ENCODE results near the gene YBX2. TPM values are rescaled to one million over a fixed set of nuclear protein-coding genes. Genes with fewer than 3 reads are reported as not detected.

YBX2 gene
- polyA plus RNA-seq, 1 experiment, result 0.02 TPM

DNA sequence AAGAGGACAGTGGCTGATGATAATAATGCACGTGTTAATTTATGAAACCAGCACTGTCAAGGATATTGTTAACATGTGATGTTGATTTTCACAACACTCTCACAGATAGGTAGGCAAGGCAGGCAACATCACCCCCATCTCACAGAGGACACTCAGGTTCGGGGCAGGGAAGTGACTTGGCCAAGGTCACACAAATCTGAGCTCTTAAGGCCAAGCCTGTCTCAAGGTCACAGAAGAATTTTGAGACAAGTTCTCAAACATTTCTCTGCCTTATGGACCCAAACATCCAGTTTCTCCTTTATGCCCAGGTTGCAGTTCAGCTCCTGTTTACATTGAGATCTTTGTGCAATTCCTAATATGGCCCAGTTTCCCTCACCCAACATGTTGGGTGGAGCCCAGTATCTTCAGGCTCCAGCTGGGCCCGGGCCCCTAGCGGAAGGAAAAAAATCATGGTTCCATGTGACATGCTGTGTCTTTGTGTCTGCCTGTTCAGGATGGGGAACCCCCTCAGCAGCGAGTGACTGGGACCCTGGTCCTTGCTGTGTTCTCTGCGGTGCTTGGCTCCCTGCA lies 11.6 kb downstream of the YBX2 start:
- Histone ChIP-seq H3K9me3 (ENCODE audit: control insufficient read depth, insufficient read depth, low read length) (no peaks in the 10 kb centered on the region; the same call in 1 of the 2 replicates), H3K27ac (ENCODE audit: low read depth, low read length) (no peak overlapping the region), H3K4me3 (ENCODE audit: low read depth, low read length) (no peak overlapping the region), H3K27me3 (ENCODE audit: control insufficient read depth, insufficient read depth, low read length) (peaks cover 47% of the 10 kb centered on the region)
- DNase-seq (ENCODE audit: low read depth, low spot score), result no peak
- ChIA-PET CTCF (interaction anchor here (0.7 to 5.0 kb wide), 4 partner anchors 9 to 67 kb away, joined by 3 to 65 read pairs (median 3); no protein-coding TSS in a partner anchor), POLR2A (no interaction called here)
- TF ChIP-seq, protein P1, sequence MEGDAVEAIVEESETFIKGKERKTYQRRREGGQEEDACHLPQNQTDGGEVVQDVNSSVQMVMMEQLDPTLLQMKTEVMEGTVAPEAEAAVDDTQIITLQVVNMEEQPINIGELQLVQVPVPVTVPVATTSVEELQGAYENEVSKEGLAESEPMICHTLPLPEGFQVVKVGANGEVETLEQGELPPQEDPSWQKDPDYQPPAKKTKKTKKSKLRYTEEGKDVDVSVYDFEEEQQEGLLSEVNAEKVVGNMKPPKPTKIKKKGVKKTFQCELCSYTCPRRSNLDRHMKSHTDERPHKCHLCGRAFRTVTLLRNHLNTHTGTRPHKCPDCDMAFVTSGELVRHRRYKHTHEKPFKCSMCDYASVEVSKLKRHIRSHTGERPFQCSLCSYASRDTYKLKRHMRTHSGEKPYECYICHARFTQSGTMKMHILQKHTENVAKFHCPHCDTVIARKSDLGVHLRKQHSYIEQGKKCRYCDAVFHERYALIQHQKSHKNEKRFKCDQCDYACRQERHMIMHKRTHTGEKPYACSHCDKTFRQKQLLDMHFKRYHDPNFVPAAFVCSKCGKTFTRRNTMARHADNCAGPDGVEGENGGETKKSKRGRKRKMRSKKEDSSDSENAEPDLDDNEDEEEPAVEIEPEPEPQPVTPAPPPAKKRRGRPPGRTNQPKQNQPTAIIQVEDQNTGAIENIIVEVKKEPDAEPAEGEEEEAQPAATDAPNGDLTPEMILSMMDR (IDR thresholded peaks at IDR 0.05; ENCODE audit: low read depth, low read length), result no peak

GRCh38 chr17:7281953-7282751 lies 12.3 kb downstream of the YBX2 start:
- DNase-seq (ENCODE audit: low read depth, low spot score), result no peak

DNA sequence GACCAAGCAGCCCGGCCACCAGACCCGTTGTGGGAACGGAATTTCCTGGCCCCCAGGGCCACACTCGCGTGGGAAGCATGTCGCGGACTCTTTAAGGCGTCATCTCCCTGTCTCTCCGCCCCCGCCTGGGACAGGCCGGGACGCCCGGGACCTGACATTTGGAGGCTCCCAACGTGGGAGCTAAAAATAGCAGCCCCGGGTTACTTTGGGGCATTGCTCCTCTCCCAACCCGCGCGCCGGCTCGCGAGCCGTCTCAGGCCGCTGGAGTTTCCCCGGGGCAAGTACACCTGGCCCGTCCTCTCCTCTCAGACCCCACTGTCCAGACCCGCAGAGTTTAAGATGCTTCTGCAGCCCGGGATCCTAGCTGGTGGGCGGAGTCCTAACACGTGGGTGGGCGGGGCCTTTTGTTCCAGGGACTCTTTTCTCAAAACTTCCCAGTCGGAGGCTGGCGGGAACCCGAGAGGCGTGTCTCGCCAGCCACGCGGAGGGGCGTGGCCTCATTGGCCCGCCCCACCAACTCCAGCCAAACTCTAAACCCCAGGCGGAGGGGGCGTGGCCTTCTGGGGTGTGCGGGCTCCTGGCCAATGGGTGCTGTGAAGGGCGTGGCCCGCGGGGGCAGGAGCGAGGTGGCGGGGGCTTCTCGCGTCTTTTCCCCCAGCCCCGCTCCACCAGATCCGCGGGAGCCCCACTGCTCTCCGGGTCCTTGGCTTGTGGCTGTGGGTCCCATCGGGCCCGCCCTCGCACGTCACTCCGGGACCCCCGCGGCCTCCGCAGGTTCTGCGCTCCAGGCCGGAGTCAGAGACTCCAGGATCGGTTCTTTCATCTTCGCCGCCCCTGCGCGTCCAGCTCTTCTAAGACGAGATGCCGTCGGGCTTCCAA lies 13.1 kb downstream of the YBX2 start, which contains the start of gene SLC2A4:
TSS of gene SLC2A4 (plus strand) at position 645 of the 879 bp plus-strand sequence. CDS start at position 862, 217 bp downstream.
- Histone ChIP-seq H3K27ac (ENCODE audit: low read depth, low read length) (no peak within 1 kb of the TSS), H3K9me3 (ENCODE audit: control insufficient read depth, insufficient read depth, low read length) (no peaks in the 10 kb centered on the region; the same call in 1 of the 2 replicates), H3K27me3 (ENCODE audit: control insufficient read depth, insufficient read depth, low read length) (peaks cover 37% of the 10 kb centered on the region), H3K4me3 (ENCODE audit: low read depth, low read length) (peak within 1 kb of the TSS; percentile 55)
- CTCF ChIA-PET, result interaction anchor here (0.6 to 5.0 kb wide), 7 partner anchors 15 to 279 kb away, joined by 3 to 65 read pairs (median 6); partner anchors contain the start of gene SENP3
- DNase-seq (ENCODE audit: low read depth, low spot score), result peak; percentile 77
- TF ChIP-seq, protein P1 (IDR thresholded peaks at IDR 0.05; ENCODE audit: low read depth, low read length), result no peak
- POLR2A ChIA-PET, result interaction anchor here (0.5 to 1.4 kb wide), 2 partner anchors 32 to 64 kb away, joined by 5 to 6 read pairs; no protein-coding TSS in a partner anchor

More at GRCh38 chr17:7281953-7282751, 12.3 kb downstream of the YBX2 start:
- Histone ChIP-seq H3K4me3 (ENCODE audit: low read depth, low read length) (peak overlapping the region; percentile 55), H3K27me3 (ENCODE audit: control insufficient read depth, insufficient read depth, low read length) (peaks cover 40% of the 10 kb centered on the region), H3K9me3 (ENCODE audit: control insufficient read depth, insufficient read depth, low read length) (no peaks in the 10 kb centered on the region; the same call in 1 of the 2 replicates), H3K27ac (ENCODE audit: low read depth, low read length) (no peak overlapping the region)
- POLR2A ChIA-PET, result interaction anchor here (1.4 kb wide), 1 partner anchor 31 kb away, joined by 5 read pairs; no protein-coding TSS in a partner anchor
- CTCF ChIA-PET, result interaction anchor here (0.6 to 5.0 kb wide), 6 partner anchors 9 to 237 kb away, joined by 3 to 65 read pairs (median 4); no protein-coding TSS in a partner anchor
- TF ChIP-seq, protein P1 (IDR thresholded peaks at IDR 0.05; ENCODE audit: low read depth, low read length), result no peak

DNA sequence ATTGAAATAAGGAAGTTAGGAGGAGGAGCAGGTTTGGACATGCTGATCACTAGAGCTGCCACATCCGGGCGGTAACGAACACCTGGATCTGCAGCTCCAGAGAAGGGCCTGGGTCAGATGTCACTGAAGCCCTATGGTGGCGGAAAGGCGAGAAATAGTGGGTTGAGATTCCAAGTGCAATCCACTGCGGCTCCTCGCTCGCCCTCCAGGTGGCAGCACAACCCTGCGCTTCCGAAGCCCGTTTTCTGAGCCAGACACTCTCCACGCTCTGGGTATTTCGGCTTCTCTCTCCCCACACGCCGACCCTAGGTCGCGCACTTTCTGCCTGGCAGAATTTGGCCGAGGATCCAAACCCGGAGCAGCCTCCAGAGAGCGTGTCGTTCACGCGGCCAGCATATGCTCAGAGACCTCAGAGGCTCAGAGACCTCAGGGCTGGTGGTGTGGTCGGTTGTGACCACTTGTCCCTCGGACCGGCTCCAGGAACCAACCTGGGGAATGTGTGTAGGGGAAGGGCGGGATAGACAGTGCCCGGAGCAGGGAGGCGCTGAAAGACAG lies 13.8 kb downstream of the YBX2 start:
- TF ChIP-seq, protein P1 (IDR thresholded peaks at IDR 0.05; ENCODE audit: low read depth, low read length), result peak; percentile 96
- ChIA-PET CTCF (interaction anchor here (0.6 to 5.0 kb wide), 8 partner anchors 14 to 280 kb away, joined by 3 to 65 read pairs (median 6); partner anchors contain the start of gene SENP3), POLR2A (interaction anchor here (0.5 to 1.4 kb wide), 2 partner anchors 33 to 65 kb away, joined by 5 to 6 read pairs; no protein-coding TSS in a partner anchor)
- peak; percentile 51 for DNase-seq (ENCODE audit: low read depth, low spot score)
- Histone ChIP-seq H3K9me3 (ENCODE audit: control insufficient read depth, insufficient read depth, low read length) (no peaks in the 10 kb centered on the region; the same call in 1 of the 2 replicates), H3K27me3 (ENCODE audit: control insufficient read depth, insufficient read depth, low read length) (peaks cover 32% of the 10 kb centered on the region), H3K4me3 (ENCODE audit: low read depth, low read length) (peak overlapping the region; percentile 51), H3K27ac (ENCODE audit: low read depth, low read length) (no peak overlapping the region)
